GM23338 (cell line): ENCODE results near the gene MYH13. TPM values are rescaled to one million over a fixed set of nuclear protein-coding genes. Genes with fewer than 3 reads are reported as not detected.
A peak's percentile ranks its signal among the peaks of the same experiment; 100 is the strongest.

ENCODE experiments used
- ATAC-seq: fragments of 200-7000 bp; cut with Tn5 transposase; 3 replicates; pipeline ENCODE4 v1.9.1; 2020
- DNase-seq: peaks from one replicate; pipeline ENCODE4 v3.0.0-alpha.2; 2015; ENCODE audit warnings: low spot score
- H2AFZ ChIP-seq: fragments of 200-600 bp; sonication (generic); 2 replicates; pipeline ENCODE4 v1.8.0; 2016; ENCODE audit warnings: antibody characterized with exemption, mild to moderate bottlenecking, moderate library complexity
- H3F3A ChIP-seq: fragments of 200-600 bp; sonication (generic); replicated peaks from 2 replicates; pipeline ENCODE4 v1.8.0; 2017; ENCODE audit warnings: antibody characterized with exemption, mixed run types, low read depth
- H3K27ac ChIP-seq: fragments of 200-600 bp; sonication (generic); 2 replicates; pipeline ENCODE4 v1.6.1; 2016; ENCODE audit warnings: low read depth
- H3K27me3 ChIP-seq: fragments of 200-600 bp; sonication (generic); 2 replicates; pipeline ENCODE4 v1.8.0; 2016; ENCODE audit warnings: mild to moderate bottlenecking, mixed run types, moderate library complexity; ENCODE audit not compliant: insufficient read depth
- H3K36me3 ChIP-seq: fragments of 200-600 bp; sonication (generic); 2 replicates; pipeline ENCODE4 v1.8.0; 2016; ENCODE audit warnings: mild to moderate bottlenecking; ENCODE audit not compliant: insufficient read depth
- H3K4me1 ChIP-seq: fragments of 200-600 bp; sonication (generic); 2 replicates; pipeline ENCODE4 v1.8.0; 2016; ENCODE audit warnings: mild to moderate bottlenecking, moderate library complexity; ENCODE audit not compliant: insufficient read depth
- H3K4me2 ChIP-seq: fragments of 200-600 bp; sonication (generic); 2 replicates; pipeline ENCODE4 v1.7.1; 2017; ENCODE audit warnings: mixed run types
- H3K4me3 ChIP-seq: fragments of 200-600 bp; sonication (generic); 2 replicates; pipeline ENCODE4 v1.6.1; 2016; ENCODE audit warnings: mixed run types
- H3K79me2 ChIP-seq: fragments of 200-600 bp; sonication (generic); replicated peaks from 2 replicates; pipeline ENCODE4 v1.8.0; 2017; ENCODE audit warnings: mild to moderate bottlenecking; ENCODE audit not compliant: insufficient read depth
- H3K9me2 ChIP-seq: fragments of 200-600 bp; sonication (generic); 2 replicates; pipeline ENCODE4 v1.8.0; 2017; ENCODE audit not compliant: insufficient read depth
- H4K20me1 ChIP-seq: fragments of 200-600 bp; sonication (generic); replicated peaks from 2 replicates; pipeline ENCODE4 v1.8.0; 2017; ENCODE audit warnings: mild to moderate bottlenecking; ENCODE audit not compliant: insufficient read depth
- H3K27ac Mint-ChIP-seq: 2 replicates; pipeline ENCODE4 v1.8.0; 2020; ENCODE audit warnings: inconsistent platforms, mild to moderate bottlenecking, moderate library complexity, mixed read lengths
- H3K27me3 Mint-ChIP-seq: 3 replicates; pipeline ENCODE4 v1.8.0; 2022; ENCODE audit warnings: low read depth, mild to moderate bottlenecking, moderate library complexity, mixed read lengths, inconsistent platforms; ENCODE audit not compliant: insufficient read depth, poor library complexity
- H3K36me3 Mint-ChIP-seq: 3 replicates; pipeline ENCODE4 v1.8.0; 2021; ENCODE audit warnings: low read depth, mild to moderate bottlenecking, inconsistent platforms, moderate library complexity, mixed read lengths
- H3K4me1 Mint-ChIP-seq: 3 replicates; pipeline ENCODE4 v1.8.0; 2020; ENCODE audit warnings: mild to moderate bottlenecking, inconsistent platforms, mixed read lengths
- H3K4me3 Mint-ChIP-seq: 3 replicates; pipeline ENCODE4 v1.8.0; 2021; ENCODE audit warnings: moderate library complexity, mild to moderate bottlenecking, inconsistent platforms, mixed read lengths
- H3K9me3 Mint-ChIP-seq: 3 replicates; pipeline ENCODE4 v1.8.0; 2020; ENCODE audit warnings: moderate library complexity, mild to moderate bottlenecking, inconsistent platforms, mixed read lengths
- EZH2 ChIP-seq: fragments of 200-600 bp; sonication (generic); IDR thresholded peaks from one replicate; pipeline ENCODE4 v1.8.0; 2017; ENCODE audit warnings: antibody characterized with exemption, mild to moderate bottlenecking, low read depth; ENCODE audit not compliant: unreplicated experiment
- POLR2AphosphoS5 ChIP-seq: IDR thresholded peaks from 2 replicates; pipeline ENCODE4 v1.6.1; 2016; ENCODE audit warnings: antibody characterized with exemption, low read depth
- polyA plus RNA-seq: library from polyadenylated mRNA; unstranded; fragments of >200 nt; fragmentation: Nextera tagmentation; extraction: Ambion mirVana; gene quantifications from 2 replicates; pipeline ENCODE4 v1.2.1, GENCODE V29; 2016
- total RNA-seq: library from RNA; depleted of rRNA; stranded (reverse); fragments of >200 nt; shearing (Covaris generic); gene quantifications from 2 replicates; pipeline ENCODE4 v1.2.3, GENCODE V29; 2014
- TF ChIP-seq, protein P1 (sequence below): IDR thresholded peaks from one replicate; pipeline ENCODE4 v1.6.1; 2018; ENCODE audit warnings: antibody characterized with exemption; ENCODE audit not compliant: unreplicated experiment
- TF ChIP-seq, protein P2 (sequence below), 2 experiments: fragments of 200-600 bp in 1 of 2; sonication (generic) in 1 of 2; conservative IDR thresholded peaks; 2 replicates each; pipeline versions ENCODE4 v1.5.1 to v1.6.1; 2016 to 2017; ENCODE audit warnings: antibody characterized with exemption in 2 of 2, low read depth in 2 of 2, mild to moderate bottlenecking in 2 of 2, moderate library complexity in 1 of 2

MYH13 gene
- total and polyA plus RNA-seq, 2 experiments from 2014 or later, result not detected

DNA sequence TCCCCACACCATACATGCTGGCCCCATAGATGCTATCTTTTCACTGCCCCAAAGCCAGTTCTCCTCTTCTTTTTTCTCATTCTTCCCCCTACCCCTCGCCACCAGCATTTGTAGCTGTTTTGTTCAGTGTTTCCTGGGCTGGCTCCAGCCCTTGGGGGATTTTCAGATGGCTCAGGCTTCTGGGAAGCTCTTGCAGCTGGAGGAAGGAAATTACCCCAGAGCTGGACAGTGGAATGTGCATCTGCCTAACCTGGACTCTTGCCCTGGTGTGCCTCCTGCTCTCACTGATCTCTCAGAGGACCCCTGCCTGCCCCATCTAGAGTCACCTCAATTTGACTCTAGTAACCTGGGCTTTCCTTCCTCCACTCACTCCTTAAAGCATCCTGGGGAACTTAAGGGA lies 82.8 kb downstream of the MYH13 start (continued):
- TF ChIP-seq, protein P1, sequence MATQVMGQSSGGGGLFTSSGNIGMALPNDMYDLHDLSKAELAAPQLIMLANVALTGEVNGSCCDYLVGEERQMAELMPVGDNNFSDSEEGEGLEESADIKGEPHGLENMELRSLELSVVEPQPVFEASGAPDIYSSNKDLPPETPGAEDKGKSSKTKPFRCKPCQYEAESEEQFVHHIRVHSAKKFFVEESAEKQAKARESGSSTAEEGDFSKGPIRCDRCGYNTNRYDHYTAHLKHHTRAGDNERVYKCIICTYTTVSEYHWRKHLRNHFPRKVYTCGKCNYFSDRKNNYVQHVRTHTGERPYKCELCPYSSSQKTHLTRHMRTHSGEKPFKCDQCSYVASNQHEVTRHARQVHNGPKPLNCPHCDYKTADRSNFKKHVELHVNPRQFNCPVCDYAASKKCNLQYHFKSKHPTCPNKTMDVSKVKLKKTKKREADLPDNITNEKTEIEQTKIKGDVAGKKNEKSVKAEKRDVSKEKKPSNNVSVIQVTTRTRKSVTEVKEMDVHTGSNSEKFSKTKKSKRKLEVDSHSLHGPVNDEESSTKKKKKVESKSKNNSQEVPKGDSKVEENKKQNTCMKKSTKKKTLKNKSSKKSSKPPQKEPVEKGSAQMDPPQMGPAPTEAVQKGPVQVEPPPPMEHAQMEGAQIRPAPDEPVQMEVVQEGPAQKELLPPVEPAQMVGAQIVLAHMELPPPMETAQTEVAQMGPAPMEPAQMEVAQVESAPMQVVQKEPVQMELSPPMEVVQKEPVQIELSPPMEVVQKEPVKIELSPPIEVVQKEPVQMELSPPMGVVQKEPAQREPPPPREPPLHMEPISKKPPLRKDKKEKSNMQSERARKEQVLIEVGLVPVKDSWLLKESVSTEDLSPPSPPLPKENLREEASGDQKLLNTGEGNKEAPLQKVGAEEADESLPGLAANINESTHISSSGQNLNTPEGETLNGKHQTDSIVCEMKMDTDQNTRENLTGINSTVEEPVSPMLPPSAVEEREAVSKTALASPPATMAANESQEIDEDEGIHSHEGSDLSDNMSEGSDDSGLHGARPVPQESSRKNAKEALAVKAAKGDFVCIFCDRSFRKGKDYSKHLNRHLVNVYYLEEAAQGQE, result no peak
- TF ChIP-seq EZH2, result no peak

DNA sequence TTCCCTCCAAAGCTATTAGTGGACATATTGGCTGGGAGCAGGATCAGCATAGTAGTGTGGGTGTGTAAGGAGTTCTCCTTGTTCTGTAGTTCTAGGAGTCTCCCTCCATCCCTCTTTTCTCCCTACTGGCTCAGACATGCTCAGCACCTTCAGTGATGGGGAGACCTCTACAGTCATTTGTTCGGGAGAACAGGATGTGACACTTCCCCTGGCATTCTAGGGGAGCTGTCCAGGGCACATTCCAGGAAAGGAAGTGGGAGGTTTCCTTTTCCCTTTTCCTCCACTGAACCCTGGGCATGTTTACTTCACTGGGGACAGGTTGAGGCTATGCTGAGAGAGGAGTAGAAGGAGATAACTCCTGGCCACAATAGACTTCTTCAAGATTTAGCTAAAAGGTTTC lies 86.5 kb downstream of the MYH13 start:
- no peaks in the 10 kb centered on the region; the same call in 1 of the 2 replicates for H4K20me1 ChIP-seq
- H3K9me2 ChIP-seq, result no peaks in the 10 kb centered on the region
- H3K27me3 ChIP-seq, result no peaks in the 10 kb centered on the region
- H2AFZ ChIP-seq, result no peak overlapping the region
- H3K4me2 ChIP-seq, result no peak overlapping the region
- DNase-seq, result peak; percentile 43
- H3F3A ChIP-seq, result no peaks in the 10 kb centered on the region
- H3K4me1 Mint-ChIP-seq, result no peaks in the 10 kb centered on the region
- H3K79me2 ChIP-seq, result no peaks in the 10 kb centered on the region
- H3K36me3 Mint-ChIP-seq, result no peaks in the 10 kb centered on the region
- H3K27ac ChIP-seq, result no peak overlapping the region
- TF ChIP-seq, protein P2, sequence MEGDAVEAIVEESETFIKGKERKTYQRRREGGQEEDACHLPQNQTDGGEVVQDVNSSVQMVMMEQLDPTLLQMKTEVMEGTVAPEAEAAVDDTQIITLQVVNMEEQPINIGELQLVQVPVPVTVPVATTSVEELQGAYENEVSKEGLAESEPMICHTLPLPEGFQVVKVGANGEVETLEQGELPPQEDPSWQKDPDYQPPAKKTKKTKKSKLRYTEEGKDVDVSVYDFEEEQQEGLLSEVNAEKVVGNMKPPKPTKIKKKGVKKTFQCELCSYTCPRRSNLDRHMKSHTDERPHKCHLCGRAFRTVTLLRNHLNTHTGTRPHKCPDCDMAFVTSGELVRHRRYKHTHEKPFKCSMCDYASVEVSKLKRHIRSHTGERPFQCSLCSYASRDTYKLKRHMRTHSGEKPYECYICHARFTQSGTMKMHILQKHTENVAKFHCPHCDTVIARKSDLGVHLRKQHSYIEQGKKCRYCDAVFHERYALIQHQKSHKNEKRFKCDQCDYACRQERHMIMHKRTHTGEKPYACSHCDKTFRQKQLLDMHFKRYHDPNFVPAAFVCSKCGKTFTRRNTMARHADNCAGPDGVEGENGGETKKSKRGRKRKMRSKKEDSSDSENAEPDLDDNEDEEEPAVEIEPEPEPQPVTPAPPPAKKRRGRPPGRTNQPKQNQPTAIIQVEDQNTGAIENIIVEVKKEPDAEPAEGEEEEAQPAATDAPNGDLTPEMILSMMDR (conservative IDR thresholded peaks at IDR 0.05; ENCODE audit: low read depth in 2 of 2), result peak in 1 of 2 experiments; percentile 35; a peak in 1 of 4 replicates
- no peak for TF ChIP-seq POLR2AphosphoS5
- TF ChIP-seq, protein P1, result peak; percentile 61
- peak; percentile 44; the same call in 2 of the 3 replicates for ATAC-seq
- no peak overlapping the region for H3K4me3 ChIP-seq
- H3K27ac Mint-ChIP-seq, result no peak overlapping the region
- no peaks in the 10 kb centered on the region for H3K9me3 Mint-ChIP-seq
- no peaks in the 10 kb centered on the region for H3K4me1 ChIP-seq
- H3K4me3 Mint-ChIP-seq, result no peak overlapping the region
- H3K36me3 ChIP-seq, result no peaks in the 10 kb centered on the region
- no peaks in the 10 kb centered on the region for H3K27me3 Mint-ChIP-seq
